Body of pancreas (tissue), 4 donors: Measurements from ENCODE around the gene CYP2C9. TPM values are rescaled to one million over a fixed set of nuclear protein-coding genes. Genes with fewer than 3 reads are reported as not detected.

Experiments used
- ATAC-seq: fragments of 150-250 bp; one replicate; pipeline ENCODE4 v1.9.1; 2016
- DNase-seq, 4 donors: peaks; one replicate each; pipeline ENCODE4 v3.0.0-alpha.2; 2019
- H3K27ac ChIP-seq, 4 donors: fragments of 200-600 bp; sonication (generic); 1 replicate in 3 of 4; 2 replicates in 1 of 4; pipeline versions ENCODE4 v1.5.1 to v1.6.1; 2016 to 2019; ENCODE audit warnings: mild to moderate bottlenecking in 1 of 4, mixed read lengths in 1 of 4, moderate library complexity in 1 of 4
- H3K27me3 ChIP-seq, 2 donors: fragments of 200-600 bp; sonication (generic); one replicate each; pipeline ENCODE4 v1.6.0; 2016; ENCODE audit warnings: mild to moderate bottlenecking in 1 of 2
- H3K36me3 ChIP-seq, 2 donors: fragments of 200-600 bp; sonication (generic); replicated peaks in 1 of 2; 2 replicates each; pipeline ENCODE4 v1.5.1; 2016; ENCODE audit warnings: low read depth in 2 of 2; ENCODE audit not compliant: insufficient read depth in 1 of 2
- H3K4me1 ChIP-seq: fragments of 200-600 bp; sonication (generic); one replicate; pipeline ENCODE4 v1.6.0; 2016
- H3K4me3 ChIP-seq, 2 donors: fragments of 200-600 bp; sonication (generic); 1 replicate in 1 of 2; 2 replicates in 1 of 2; pipeline ENCODE4 v1.5.1; 2016 to 2019
- H3K9me3 ChIP-seq, 3 donors: fragments of 200-600 bp; sonication (generic); 1 replicate in 2 of 3; 2 replicates in 1 of 3; pipeline ENCODE4 v1.5.1; 2016
- CTCF ChIP-seq, 7 experiments: fragments of 450-650 bp in 4 of 7; fragments of 200-600 bp in 3 of 7; sonication (generic) in 3 of 7; IDR thresholded peaks; one replicate each; pipeline ENCODE4 v1.5.1; 2016 to 2019; ENCODE audit warnings: antibody characterized with exemption in 7 of 7
- POLR2A ChIP-seq, 3 donors: fragments of 450-650 bp; IDR thresholded peaks; one replicate each; pipeline ENCODE4 v1.6.1; 2016; ENCODE audit warnings: antibody characterized with exemption in 3 of 3, mild to moderate bottlenecking in 2 of 3
- WGBS, 2 donors: methylation state at CpG; one replicate each; pipeline ENCODE4 v1.1.5; 2017; 5-methylcytosine and 5-hydroxymethylcytosine counted together
- intact Hi-C: fragments of 100-400 bp; cut with DNase I; formaldehyde crosslinking; loops from one replicate; pipeline ENCODE4 v1.15.1; 2023
- total RNA-seq, 2 donors: library from RNA; depleted of rRNA; stranded (reverse); fragments of >200 nt; gene quantifications; one replicate each; pipeline ENCODE4 v1.1.0, GENCODE V29; 2016

The CYP2C9 gene
- total RNA-seq, 2 donors from 2014 or later: 1.6 TPM; not detected in 1

GRCh38 chr10:94997741-94998174 lies 59.3 kb downstream of the CYP2C9 start:
- H3K9me3 ChIP-seq: no peaks in the 10 kb centered on the region
- no peak overlapping the region for H3K4me3 ChIP-seq
- intact Hi-C loops: no loop called here
- no peak for ATAC-seq
- H3K27ac ChIP-seq: no peak overlapping the region
- H3K36me3 ChIP-seq: no peaks in the 10 kb centered on the region
- WGBS, 2 donors: 57 to 65% methylated on average over 6 of the region's 6 CpGs
- no peak for DNase-seq
- no peaks in the 10 kb centered on the region for H3K4me1 ChIP-seq
- no peaks in the 10 kb centered on the region for H3K27me3 ChIP-seq
- TF ChIP-seq CTCF (IDR thresholded peaks at IDR 0.05): no peak
- TF ChIP-seq POLR2A (IDR thresholded peaks at IDR 0.05): no peak

GRCh38 chr10:95026461-95026860 lies 88.0 kb downstream of the CYP2C9 start:
- DNase-seq (no peak), ATAC-seq (no peak)
- TF ChIP-seq CTCF (IDR thresholded peaks at IDR 0.05) (no peak), POLR2A (IDR thresholded peaks at IDR 0.05) (no peak)
- Histone ChIP-seq H3K9me3 (no peaks in the 10 kb centered on the region), H3K36me3 (no peaks in the 10 kb centered on the region), H3K4me1 (no peaks in the 10 kb centered on the region), H3K27me3 (no peaks in the 10 kb centered on the region), H3K4me3 (no peak overlapping the region), H3K27ac (no peak overlapping the region)
- 75 to 94% methylated on average over 2 of the region's 2 CpGs for WGBS, 2 donors
- intact Hi-C loops: no loop called here

- no peaks in the 10 kb centered on the region for H3K27me3 ChIP-seq
- TF ChIP-seq POLR2A (IDR thresholded peaks at IDR 0.05) (no peak), CTCF (IDR thresholded peaks at IDR 0.05) (no peak)
- ATAC-seq (no peak), DNase-seq (no peak)
- H3K36me3 ChIP-seq: no peaks in the 10 kb centered on the region
- no peaks in the 10 kb centered on the region for H3K9me3 ChIP-seq
- no peak overlapping the region for H3K4me3 ChIP-seq
- intact Hi-C loops: no loop called here
- no peaks in the 10 kb centered on the region for H3K4me1 ChIP-seq
- H3K27ac ChIP-seq: no peak overlapping the region
Measured at GRCh38 chr10:95031656-95032055, 93.2 kb downstream of the CYP2C9 start.

- no peaks in the 10 kb centered on the region for H3K9me3 ChIP-seq
- H3K27me3 ChIP-seq: no peaks in the 10 kb centered on the region
- no peak for TF ChIP-seq POLR2A (IDR thresholded peaks at IDR 0.05)
- TF ChIP-seq CTCF (IDR thresholded peaks at IDR 0.05): no peak
- no peaks in the 10 kb centered on the region for H3K4me1 ChIP-seq
- H3K36me3 ChIP-seq: no peaks in the 10 kb centered on the region
- DNase-seq (no peak), ATAC-seq (no peak)
- H3K27ac ChIP-seq: no peak overlapping the region
- intact Hi-C loops: no loop called here
- 63 to 65% methylated on average over 4 of the region's 4 CpGs for WGBS, 2 donors
- no peak overlapping the region for H3K4me3 ChIP-seq
Measured at GRCh38 chr10:95034401-95034800, 95.9 kb downstream of the CYP2C9 start.
